ENCODE results near the gene MYH9.
"Not testable (repeated sequence)": the region's sequence is repeated elsewhere in the genome, so short reads cannot be mapped to it uniquely, and the experiment has no call there.

MYH9 gene

GRCh38 chr22:36432592-36433317 lies 45.0 kb upstream of the MYH9 start:
- peaks cover 7% of the 10 kb centered on the region for H3K4me1 ChIP-seq (ENCODE audit: control insufficient read depth, low read length)
- TF ChIP-seq CTCF (IDR thresholded peaks at IDR 0.05; ENCODE audit: low read depth, low read length, poor library complexity, severe bottlenecking) (no peak), EZH2phosphoT487 (IDR thresholded peaks at IDR 0.05; ENCODE audit: borderline replicate concordance, low read length) (no peak)
- H3K9me3 ChIP-seq (ENCODE audit: control insufficient read depth, insufficient read depth, low read length), result no peaks in the 10 kb centered on the region
- H4K20me1 ChIP-seq (ENCODE audit: control insufficient read depth, insufficient read depth, low read depth, low read length), result no peaks in the 10 kb centered on the region
- no peaks in the 10 kb centered on the region for H3K36me3 ChIP-seq (ENCODE audit: control insufficient read depth, low read length)
- no peaks in the 10 kb centered on the region for H3K9me2 ChIP-seq (replicated peaks; ENCODE audit: control insufficient read depth, low read length)
- no peaks in the 10 kb centered on the region for H3K79me2 ChIP-seq (ENCODE audit: control insufficient read depth, low read length)
- H3F3A ChIP-seq (ENCODE audit: control insufficient read depth, insufficient read depth), result no peaks in the 10 kb centered on the region
- H3K27ac ChIP-seq (ENCODE audit: low read depth, low read length), result no peak overlapping the region
- no peak overlapping the region for H3K4me2 ChIP-seq (ENCODE audit: low read length)
- H3K4me3 ChIP-seq (ENCODE audit: low read length), result no peak overlapping the region
- H3K27me3 ChIP-seq (ENCODE audit: control insufficient read depth, low read length), result peaks cover 11% of the 10 kb centered on the region; the same call in 1 of the 2 replicates

DNA sequence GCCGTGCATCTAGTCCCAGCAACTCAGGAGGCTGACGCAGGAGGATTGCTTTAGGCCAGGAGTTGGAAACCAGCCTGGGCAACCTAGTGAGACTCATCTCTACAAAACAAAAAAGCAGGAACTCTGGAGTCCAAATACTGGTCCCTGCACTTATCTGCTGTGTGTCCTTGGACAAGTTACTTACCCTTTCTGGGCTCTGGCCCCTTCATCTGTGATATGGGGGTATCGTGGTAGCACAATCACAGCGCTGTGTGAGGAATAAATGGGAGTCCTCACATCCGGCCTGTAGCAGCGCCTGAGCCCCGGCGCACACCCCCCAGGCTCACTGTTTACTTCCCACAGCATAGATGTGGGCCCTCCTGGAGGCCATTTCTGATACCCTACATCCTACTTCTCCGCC lies 44.2 kb upstream of the MYH9 start:
- Histone ChIP-seq H3K4me1 (ENCODE audit: control insufficient read depth, low read length) (peaks cover 7% of the 10 kb centered on the region), H3F3A (ENCODE audit: control insufficient read depth, insufficient read depth) (no peaks in the 10 kb centered on the region), H3K36me3 (ENCODE audit: control insufficient read depth, low read length) (no peaks in the 10 kb centered on the region), H3K27ac (ENCODE audit: low read depth, low read length) (no peak overlapping the region), H3K9me2 (replicated peaks; ENCODE audit: control insufficient read depth, low read length) (no peaks in the 10 kb centered on the region), H3K79me2 (ENCODE audit: control insufficient read depth, low read length) (no peaks in the 10 kb centered on the region), H4K20me1 (ENCODE audit: control insufficient read depth, insufficient read depth, low read depth, low read length) (no peaks in the 10 kb centered on the region), H3K9me3 (ENCODE audit: control insufficient read depth, insufficient read depth, low read length) (no peaks in the 10 kb centered on the region), H3K4me2 (ENCODE audit: low read length) (no peak overlapping the region), H3K4me3 (ENCODE audit: low read length) (no peak overlapping the region), H3K27me3 (ENCODE audit: control insufficient read depth, low read length) (peaks cover 14% of the 10 kb centered on the region; the same call in 1 of the 2 replicates)
- no peak for TF ChIP-seq CTCF (IDR thresholded peaks at IDR 0.05; ENCODE audit: low read depth, low read length, poor library complexity, severe bottlenecking)
- no peak for TF ChIP-seq EZH2phosphoT487 (IDR thresholded peaks at IDR 0.05; ENCODE audit: borderline replicate concordance, low read length)

- no peaks in the 10 kb centered on the region for H3K36me3 ChIP-seq (ENCODE audit: control insufficient read depth, low read length)
- no peaks in the 10 kb centered on the region for H3K79me2 ChIP-seq (ENCODE audit: control insufficient read depth, low read length)
- no peaks in the 10 kb centered on the region for H3K9me3 ChIP-seq (ENCODE audit: control insufficient read depth, insufficient read depth, low read length)
- no peak overlapping the region for H3K4me3 ChIP-seq (ENCODE audit: low read length)
- no peak overlapping the region for H3K4me2 ChIP-seq (ENCODE audit: low read length)
- H3F3A ChIP-seq (ENCODE audit: control insufficient read depth, insufficient read depth), result no peaks in the 10 kb centered on the region
- H4K20me1 ChIP-seq (ENCODE audit: control insufficient read depth, insufficient read depth, low read depth, low read length), result no peaks in the 10 kb centered on the region
- H3K27me3 ChIP-seq (ENCODE audit: control insufficient read depth, low read length), result peaks cover 10% of the 10 kb centered on the region; the same call in 1 of the 2 replicates
- no peak overlapping the region for H3K27ac ChIP-seq (ENCODE audit: low read depth, low read length)
- TF ChIP-seq EZH2phosphoT487 (IDR thresholded peaks at IDR 0.05; ENCODE audit: borderline replicate concordance, low read length), result no peak
- H3K4me1 ChIP-seq (ENCODE audit: control insufficient read depth, low read length), result peaks cover 11% of the 10 kb centered on the region
- H3K9me2 ChIP-seq (replicated peaks; ENCODE audit: control insufficient read depth, low read length), result no peaks in the 10 kb centered on the region
These were observed 43.1 kb upstream of the MYH9 start for GRCh38 chr22:36430863-36431262.

DNA sequence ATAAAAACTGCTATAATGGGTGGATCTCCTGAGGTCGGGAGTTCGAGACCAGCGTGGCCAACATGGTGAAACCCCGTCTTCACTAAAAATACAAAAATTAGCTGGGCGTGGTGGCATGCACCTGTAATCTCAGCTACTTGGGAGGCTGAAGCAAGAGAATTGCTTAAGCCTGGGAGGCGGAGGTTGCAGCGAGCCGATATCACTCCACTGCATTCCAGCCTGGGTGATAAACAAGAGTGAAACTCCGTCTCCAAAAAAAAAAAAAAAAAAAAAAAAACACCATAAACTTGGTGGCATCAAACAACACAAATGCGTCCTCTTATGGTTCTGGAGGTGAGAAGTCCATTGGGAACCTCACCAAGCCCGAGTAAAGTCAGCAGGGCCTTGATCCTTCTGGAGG lies 40.2 kb upstream of the MYH9 start:
- H3K9me3 ChIP-seq (ENCODE audit: control insufficient read depth, insufficient read depth, low read length); H3K4me3 ChIP-seq (ENCODE audit: low read length); H3K79me2 ChIP-seq (ENCODE audit: control insufficient read depth, low read length); H3K36me3 ChIP-seq (ENCODE audit: control insufficient read depth, low read length); H3K4me2 ChIP-seq (ENCODE audit: low read length); H3K27me3 ChIP-seq (ENCODE audit: control insufficient read depth, low read length); H4K20me1 ChIP-seq (ENCODE audit: control insufficient read depth, insufficient read depth, low read depth, low read length); H3K27ac ChIP-seq (ENCODE audit: low read depth, low read length); H3F3A ChIP-seq (ENCODE audit: control insufficient read depth, insufficient read depth); H3K9me2 ChIP-seq (replicated peaks; ENCODE audit: control insufficient read depth, low read length): not testable (repeated sequence)
- peaks cover 16% of the 10 kb centered on the region for H3K4me1 ChIP-seq (ENCODE audit: control insufficient read depth, low read length)

All from DOHH2 (cell line).